Thoracic aorta (tissue), 2 donors: Measurements from ENCODE around the gene SGCD. TPM values are rescaled to one million over a fixed set of nuclear protein-coding genes. Genes with fewer than 3 reads are reported as not detected.

Source experiments
- ATAC-seq: fragments of 150-250 bp; one replicate; pipeline ENCODE4 v1.8.0; 2017; ENCODE audit warnings: low read depth; ENCODE audit not compliant: insufficient number of reproducible peaks, low FRiP score
- DNase-seq: peaks from one replicate; pipeline ENCODE4 v3.0.0-alpha.2; 2020; ENCODE audit warnings: low spot score
- H3K27ac ChIP-seq, 2 donors: fragments of 200-600 bp; sonication (generic); 1 replicate in 1 of 2; 2 replicates in 1 of 2; pipeline ENCODE4 v1.5.1; 2016; ENCODE audit warnings: mild to moderate bottlenecking in 2 of 2, moderate library complexity in 2 of 2
- H3K27me3 ChIP-seq: fragments of 200-600 bp; sonication (generic); replicated peaks from 2 replicates; pipeline ENCODE4 v1.6.0; 2016; ENCODE audit warnings: mild to moderate bottlenecking; ENCODE audit not compliant: insufficient read depth
- H3K36me3 ChIP-seq: fragments of 200-600 bp; sonication (generic); one replicate; pipeline ENCODE4 v1.5.1; 2016
- H3K4me1 ChIP-seq, 2 donors: fragments of 200-600 bp; sonication (generic); 1 replicate in 1 of 2; 2 replicates in 1 of 2; pipeline versions ENCODE4 v1.5.1 to v1.6.0; 2016; ENCODE audit warnings: low read depth in 2 of 2, mild to moderate bottlenecking in 1 of 2; ENCODE audit not compliant: control insufficient read depth in 1 of 2
- H3K4me3 ChIP-seq: fragments of 200-600 bp; sonication (generic); 2 replicates; pipeline ENCODE4 v1.5.1; 2016; ENCODE audit warnings: mild to moderate bottlenecking
- H3K9me3 ChIP-seq: fragments of 200-600 bp; sonication (generic); 2 replicates; pipeline ENCODE4 v1.5.1; 2016
- CTCF ChIP-seq: fragments of 200-600 bp; sonication (generic); IDR thresholded peaks from one replicate; pipeline ENCODE4 v1.5.1; 2019; ENCODE audit warnings: antibody characterized with exemption
- total RNA-seq, 2 donors: library from RNA; depleted of rRNA; stranded (reverse); fragments of >200 nt; gene quantifications; one replicate each; pipeline versions ENCODE4 v1.1.0 to v1.2.3, GENCODE V29; 2016

Gene SGCD
- total RNA-seq, 2 donors from 2014 or later = 20.4 to 40.3 TPM

GRCh38 chr5:156367597-156367996 lies 40.6 kb downstream of the SGCD start:
- Histone ChIP-seq H3K27ac (no peak overlapping the region), H3K27me3 (no peaks in the 10 kb centered on the region), H3K4me3 (no peak overlapping the region), H3K9me3 (no peaks in the 10 kb centered on the region), H3K4me1 (no peaks in the 10 kb centered on the region), H3K36me3 (no peaks in the 10 kb centered on the region)
- ATAC-seq (no peak), DNase-seq (no peak)
- no peak for TF ChIP-seq CTCF

GRCh38 chr5:156375895-156376495 lies 49.0 kb downstream of the SGCD start:
- Histone ChIP-seq H3K4me3 (no peak overlapping the region), H3K4me1 (no peaks in the 10 kb centered on the region), H3K9me3 (no peaks in the 10 kb centered on the region), H3K27ac (no peak overlapping the region), H3K27me3 (no peaks in the 10 kb centered on the region), H3K36me3 (no peaks in the 10 kb centered on the region)
- no peak for TF ChIP-seq CTCF
- no peak for ATAC-seq
- no peak for DNase-seq

- no peaks in the 10 kb centered on the region for H3K4me1 ChIP-seq
- no peak for ATAC-seq
- H3K36me3 ChIP-seq = no peaks in the 10 kb centered on the region
- H3K27me3 ChIP-seq = no peaks in the 10 kb centered on the region
- DNase-seq = no peak
- H3K4me3 ChIP-seq = no peak overlapping the region
- no peak overlapping the region for H3K27ac ChIP-seq
- H3K9me3 ChIP-seq = no peaks in the 10 kb centered on the region
- TF ChIP-seq CTCF = no peak
Measured at GRCh38 chr5:156376751-156377150, 49.8 kb downstream of the SGCD start.

- DNase-seq (no peak), ATAC-seq (no peak)
- Histone ChIP-seq H3K4me1 (no peaks in the 10 kb centered on the region), H3K27ac (no peak overlapping the region), H3K36me3 (no peaks in the 10 kb centered on the region), H3K4me3 (no peak overlapping the region), H3K27me3 (no peaks in the 10 kb centered on the region), H3K9me3 (no peaks in the 10 kb centered on the region)
- no peak for TF ChIP-seq CTCF
Measured at GRCh38 chr5:156378159-156378558, 51.2 kb downstream of the SGCD start.

- Histone ChIP-seq H3K27me3 (no peaks in the 10 kb centered on the region), H3K4me1 (peaks cover 0 to 4% of the 10 kb centered on the region in 2 donors), H3K9me3 (no peaks in the 10 kb centered on the region), H3K36me3 (no peaks in the 10 kb centered on the region), H3K4me3 (no peak overlapping the region), H3K27ac (no peak overlapping the region)
- no peak for TF ChIP-seq CTCF
- DNase-seq (no peak), ATAC-seq (no peak)
Measured at GRCh38 chr5:156379206-156379605, 52.2 kb downstream of the SGCD start.
